HG03139 (cell line): ENCODE results near the gene IGFBP7.

Experiments used
- ATAC-seq: cut with Tn5 transposase; IDR thresholded peaks from one replicate; pipeline ENCODE4 v1.9.1; 2021; ENCODE audit not compliant: unreplicated experiment

Gene IGFBP7

DNA sequence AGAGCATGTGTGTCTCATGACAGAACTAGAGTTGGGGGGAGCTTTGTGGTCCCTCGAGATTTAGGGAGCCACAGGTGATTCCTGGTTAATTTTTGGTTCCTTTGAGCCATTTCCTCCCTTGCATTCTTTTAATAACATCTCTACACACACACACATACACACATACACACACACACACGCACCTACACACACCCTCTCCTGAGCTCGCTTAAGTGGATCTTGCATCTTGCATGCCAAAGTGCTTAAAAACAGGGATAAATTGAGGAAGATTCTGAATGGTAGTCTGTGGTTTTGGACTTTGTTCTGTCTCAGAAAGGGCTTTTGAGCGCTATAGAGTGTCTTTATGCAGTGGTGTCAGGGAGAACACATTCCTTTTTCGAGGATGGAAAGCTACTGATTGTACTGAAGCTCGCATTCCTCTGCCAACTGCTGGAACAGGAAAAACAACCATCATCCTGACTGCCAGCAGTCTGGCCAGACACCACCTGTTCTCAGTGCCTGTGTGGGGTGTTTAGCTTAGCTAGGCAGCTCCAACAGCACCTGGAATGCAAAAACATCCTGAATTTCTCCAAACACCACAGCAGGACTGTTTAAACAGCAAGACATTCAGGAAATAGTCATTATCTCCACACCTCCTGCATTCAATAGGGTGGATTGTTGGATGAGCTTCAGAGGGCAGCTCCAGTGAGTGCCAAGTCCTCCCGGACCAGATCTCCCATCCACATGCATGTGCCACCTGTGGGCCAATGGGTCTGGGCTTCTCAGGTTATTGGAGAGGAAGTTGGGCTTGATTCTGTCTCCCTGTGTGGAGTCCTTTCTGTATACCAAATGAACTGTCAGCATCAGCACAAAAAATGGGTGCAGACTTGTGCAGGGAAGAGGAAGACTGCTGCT lies 21.9 kb upstream of the IGFBP7 start:
- no peak for ATAC-seq

DNA sequence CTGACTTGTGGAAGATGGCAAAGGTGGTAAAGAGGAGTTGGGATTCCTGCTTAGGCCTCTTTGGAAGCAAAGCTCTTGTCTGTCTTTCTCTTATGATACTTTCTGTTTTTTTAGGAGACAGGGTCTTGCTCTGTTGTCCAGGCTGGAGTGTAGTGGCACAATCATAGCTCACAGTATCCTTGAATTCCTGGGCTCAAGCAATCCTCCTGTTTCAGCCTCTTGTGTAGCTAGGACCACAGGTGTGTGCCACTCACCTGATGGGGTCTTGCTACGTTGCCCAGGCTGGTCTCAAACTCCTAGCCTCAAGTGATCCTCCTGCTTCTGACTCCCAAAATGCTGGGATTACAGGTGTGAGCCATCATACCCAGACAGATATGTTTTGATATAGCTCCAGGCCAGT lies 19.3 kb upstream of the IGFBP7 start:
- ATAC-seq: no peak

DNA sequence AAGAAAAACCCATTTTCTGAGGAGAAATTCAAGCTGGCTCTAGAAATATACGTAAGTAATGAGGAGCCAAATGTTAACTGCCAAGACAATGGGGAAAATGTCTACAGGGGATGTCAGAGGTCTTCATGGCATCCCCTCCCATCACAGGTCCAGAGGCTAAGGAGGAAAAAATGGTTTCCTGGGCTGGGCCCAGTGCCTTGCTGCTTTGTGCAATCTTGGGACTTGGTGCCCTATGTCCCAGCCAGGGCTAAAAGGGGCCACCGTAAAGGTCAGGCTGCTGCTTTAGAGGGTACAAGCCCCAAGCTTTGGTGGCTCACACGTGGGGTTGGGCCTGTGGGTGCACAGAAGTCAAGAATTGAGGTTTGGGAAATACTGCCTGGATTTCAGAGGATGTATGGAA lies 17.2 kb upstream of the IGFBP7 start:
- ATAC-seq: no peak

DNA sequence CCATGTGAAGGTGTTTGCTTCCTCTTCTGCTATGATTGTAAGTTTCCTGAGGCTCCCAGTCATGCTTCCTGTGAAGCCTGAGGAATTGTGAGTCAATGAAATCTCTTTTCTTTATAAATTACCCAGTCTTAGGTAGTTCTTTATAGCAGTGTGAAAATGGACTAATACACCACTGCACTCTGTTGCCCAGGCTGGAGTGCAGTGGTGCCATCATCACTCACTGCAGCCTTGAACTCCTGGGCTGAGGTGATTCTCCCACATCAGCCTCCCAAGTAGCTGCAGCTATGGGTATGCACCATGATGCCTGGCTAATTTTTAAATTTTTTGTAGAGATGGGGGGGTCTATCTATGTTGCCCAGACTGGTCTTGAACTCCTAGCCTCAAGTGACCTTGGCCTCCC lies 15.8 kb upstream of the IGFBP7 start:
- ATAC-seq: no peak

DNA sequence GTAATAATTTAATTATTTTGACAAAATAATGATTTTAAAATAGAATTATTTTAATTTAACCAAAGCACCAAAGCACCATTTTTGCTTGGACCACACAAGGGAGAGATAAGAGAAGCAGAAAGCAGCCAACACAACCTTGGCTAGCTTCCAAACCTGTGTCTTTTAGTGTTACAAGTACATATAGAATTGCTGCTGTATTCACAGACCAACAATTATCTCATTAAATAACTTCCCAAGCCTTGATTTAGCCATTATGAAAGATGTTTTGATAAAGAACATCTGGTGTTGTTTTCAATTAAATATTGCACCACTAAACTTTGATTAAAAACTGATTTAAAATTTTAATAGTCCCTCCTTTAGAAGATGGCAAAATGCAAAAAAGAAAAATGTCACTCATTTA lies 14.0 kb upstream of the IGFBP7 start:
- ATAC-seq: no peak

DNA sequence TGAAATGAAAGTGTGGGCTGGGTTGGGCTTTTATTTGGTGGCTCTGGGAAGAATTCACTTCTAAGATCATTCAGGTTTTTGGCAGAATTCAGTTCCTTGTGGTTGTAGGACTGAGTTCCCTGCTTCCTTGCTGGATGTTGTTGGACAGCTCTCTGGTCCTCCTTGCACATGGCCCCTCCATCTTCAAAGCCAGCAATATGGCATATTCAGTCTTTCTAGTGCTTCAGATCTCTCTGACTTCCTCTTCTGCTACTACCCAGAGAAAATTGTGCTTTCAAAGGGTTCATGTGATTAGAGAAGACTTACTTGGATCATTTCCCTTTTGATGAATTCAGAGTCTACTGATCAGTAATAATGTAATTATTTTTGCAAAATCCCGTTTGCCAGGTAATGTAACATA lies 12.8 kb upstream of the IGFBP7 start:
- no peak for ATAC-seq

DNA sequence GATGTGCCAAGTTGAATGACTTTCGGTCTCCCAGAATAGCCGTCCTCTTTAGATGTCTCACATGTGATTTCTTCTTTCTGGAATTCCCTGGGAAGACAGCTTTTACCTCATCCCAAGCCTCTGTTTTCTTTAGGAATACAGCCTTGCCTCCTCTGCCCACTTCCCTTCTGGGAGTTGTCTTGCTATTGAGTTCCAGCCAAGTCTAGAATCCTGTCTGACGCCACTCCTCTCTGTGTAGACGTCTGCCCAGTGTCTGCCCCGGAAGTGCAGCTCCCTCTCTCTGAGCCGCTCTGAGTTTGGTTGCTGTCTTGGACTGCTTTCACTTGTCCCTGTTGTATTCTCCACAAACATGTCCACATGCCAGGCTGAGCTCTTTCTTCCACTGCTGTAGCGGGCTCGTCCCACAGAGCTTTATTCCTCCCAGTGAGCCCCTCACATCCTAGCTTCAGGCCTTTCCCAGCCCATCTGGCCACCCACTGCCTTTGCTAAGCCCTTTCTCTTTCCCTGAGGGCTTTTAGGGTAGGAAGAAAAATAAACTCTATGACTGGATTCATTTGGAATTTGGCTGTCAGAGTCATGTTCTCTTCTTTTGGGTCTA lies 9.0 kb upstream of the IGFBP7 start:
- no peak for ATAC-seq

DNA sequence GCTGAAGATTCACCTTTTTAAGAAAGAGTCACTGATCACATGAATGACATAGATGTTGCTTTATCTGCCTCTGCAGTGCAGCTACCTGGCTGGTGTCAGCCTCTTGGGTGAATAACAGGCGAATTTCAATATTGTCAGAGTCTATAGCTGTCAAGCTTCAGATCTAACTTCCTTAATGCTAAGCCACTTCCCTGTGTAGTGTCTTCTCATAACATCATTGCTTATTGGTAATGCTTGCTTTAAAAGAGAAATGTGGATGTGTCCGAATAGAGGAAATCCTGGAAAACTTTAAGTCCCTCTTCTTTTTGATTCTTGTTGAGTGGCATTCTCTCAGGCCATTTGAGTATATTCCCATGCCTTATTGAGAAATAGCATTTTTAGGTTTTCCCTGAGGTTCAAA lies 7.3 kb upstream of the IGFBP7 start:
- no peak for ATAC-seq

DNA sequence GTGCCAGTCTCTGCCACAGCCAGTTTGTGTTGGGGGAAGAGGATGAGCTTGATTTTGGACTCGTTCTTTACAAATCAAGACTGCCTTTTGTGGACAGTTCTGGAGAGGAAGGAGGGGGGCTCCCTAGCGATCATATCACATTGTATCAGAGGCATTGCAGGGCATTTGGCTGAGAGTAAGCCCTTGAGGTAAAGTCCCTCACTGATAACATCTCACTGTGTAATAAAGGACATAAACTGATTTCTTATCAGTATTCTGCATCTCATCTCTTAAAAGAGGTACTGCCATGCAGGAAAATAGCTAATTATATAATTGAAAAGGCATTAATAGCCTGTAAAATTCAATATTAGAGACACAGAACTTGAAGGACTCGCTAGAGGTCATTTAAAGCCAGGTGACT lies 6.1 kb upstream of the IGFBP7 start:
- no peak for ATAC-seq

DNA sequence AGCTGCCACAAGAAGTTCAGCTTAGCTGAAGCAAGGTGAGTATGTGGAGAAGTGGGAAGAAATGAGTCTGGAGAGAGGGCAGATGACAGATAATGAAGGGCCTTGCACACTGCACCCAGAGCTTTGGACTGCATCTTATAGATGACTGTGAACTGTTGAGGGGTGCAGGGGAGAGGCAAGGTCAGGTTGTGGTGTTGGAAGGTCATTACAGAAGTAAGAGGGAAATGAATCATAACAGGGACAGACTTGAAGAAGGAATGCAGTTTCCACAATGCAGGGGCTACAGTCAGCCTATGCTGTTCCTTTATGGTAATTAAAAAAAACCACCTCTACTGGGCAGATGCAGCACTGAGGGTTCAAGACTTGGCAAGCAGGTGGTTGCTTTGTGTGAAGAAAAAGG lies 4.8 kb upstream of the IGFBP7 start:
- ATAC-seq: no peak

DNA sequence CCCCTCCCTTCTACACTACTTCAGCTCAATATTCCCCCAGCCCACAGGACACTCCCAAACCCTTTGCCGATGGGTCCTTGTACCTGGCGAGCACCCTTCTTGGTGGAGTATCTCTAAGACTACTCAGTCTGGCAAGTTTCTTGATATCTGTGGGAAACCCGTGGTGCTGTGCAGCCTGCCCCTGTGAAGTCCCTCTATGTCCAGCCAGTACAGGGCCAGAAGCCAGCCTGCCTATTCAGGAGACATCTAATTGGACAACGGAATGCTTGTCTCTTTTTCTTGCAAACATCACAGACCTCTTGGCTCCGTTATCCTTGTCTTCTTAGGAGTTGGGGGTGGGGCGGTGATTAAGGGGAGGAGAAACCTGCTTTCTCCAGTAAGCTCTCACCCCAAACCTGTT lies 3.7 kb upstream of the IGFBP7 start:
- ATAC-seq: no peak

DNA sequence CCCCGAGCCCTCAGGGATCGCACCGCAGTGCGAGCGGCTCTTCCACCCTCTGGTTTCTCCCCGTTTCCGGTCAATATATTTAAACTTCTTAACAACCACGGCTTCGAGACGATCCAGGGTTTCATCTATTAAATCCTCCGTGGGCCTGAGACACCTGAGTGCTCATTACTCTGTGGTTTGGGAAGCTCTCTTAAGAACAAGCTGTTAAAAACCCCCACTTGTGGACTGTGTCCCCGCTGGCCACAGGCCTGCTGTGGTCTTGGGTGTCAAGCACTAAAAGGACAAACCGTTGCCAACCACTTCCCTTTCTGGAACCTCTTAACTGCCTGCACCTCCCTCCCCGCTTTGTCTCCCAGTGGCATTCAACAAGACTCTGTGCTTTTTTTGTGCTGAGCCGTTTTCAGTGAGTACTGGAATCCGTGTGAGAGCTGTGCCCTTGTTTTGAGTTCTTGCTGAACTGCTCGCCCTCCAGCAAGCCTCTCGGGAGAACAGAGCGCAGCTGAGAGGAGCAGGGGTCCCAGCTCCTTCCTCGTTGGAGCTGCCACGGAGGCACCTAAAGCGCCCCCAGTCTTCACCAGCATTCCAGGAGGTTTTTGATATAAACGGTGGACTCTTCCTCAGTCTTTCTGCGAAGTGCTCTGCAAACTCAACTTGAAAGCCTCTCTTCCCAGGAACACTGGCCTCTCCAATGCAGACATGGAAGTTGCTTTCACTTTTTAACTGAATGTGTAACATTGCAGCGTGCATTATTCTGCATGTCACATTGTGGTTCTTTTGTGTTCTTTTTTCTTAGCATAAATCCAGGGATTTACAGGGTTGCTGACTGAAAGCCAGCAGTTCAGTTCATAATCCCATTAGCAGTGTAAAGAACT lies 691 bp upstream of the IGFBP7 start:
- ATAC-seq: peak; percentile 51

DNA sequence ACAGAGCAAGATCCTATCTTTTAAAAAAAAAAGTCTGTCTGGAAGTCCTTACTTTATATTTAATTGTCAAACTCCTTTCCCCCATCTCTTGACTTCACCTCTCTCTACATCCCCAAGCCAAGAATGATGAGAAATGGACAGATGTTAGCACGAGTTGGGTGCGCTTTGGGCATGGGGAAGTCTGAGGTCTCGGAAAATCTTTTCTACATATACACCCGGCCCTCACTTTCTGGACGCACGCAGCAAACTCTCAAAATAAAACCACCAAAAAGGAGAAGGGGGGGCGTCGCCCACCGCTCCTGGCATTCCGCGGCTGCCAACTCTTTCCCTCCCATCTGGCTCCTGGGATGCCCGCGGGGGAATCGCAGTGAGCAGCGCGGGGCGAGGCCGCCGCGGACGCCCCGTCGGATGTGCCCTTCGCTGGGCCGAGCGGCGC lies 756 bp downstream of the IGFBP7 start:
- no peak for ATAC-seq

DNA sequence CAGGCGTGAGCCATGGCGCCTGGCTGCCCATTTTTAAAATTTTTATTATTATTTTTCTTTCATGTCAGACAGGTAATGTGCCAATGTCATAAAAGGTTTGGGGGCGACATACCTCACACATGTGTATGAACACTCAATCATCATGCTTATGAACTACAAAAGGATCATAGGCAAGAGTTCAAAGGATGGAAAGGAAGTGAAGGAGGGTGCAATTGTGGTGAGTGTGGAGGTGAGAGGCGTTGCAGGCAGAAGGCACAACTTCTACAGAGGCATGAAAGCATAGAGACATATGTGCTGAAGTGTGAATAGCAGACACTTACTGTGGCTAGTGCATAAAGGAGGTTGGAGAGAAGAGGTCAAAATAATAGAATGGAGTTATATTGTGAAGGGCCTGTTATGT lies 4.0 kb downstream of the IGFBP7 start:
- ATAC-seq: no peak

DNA sequence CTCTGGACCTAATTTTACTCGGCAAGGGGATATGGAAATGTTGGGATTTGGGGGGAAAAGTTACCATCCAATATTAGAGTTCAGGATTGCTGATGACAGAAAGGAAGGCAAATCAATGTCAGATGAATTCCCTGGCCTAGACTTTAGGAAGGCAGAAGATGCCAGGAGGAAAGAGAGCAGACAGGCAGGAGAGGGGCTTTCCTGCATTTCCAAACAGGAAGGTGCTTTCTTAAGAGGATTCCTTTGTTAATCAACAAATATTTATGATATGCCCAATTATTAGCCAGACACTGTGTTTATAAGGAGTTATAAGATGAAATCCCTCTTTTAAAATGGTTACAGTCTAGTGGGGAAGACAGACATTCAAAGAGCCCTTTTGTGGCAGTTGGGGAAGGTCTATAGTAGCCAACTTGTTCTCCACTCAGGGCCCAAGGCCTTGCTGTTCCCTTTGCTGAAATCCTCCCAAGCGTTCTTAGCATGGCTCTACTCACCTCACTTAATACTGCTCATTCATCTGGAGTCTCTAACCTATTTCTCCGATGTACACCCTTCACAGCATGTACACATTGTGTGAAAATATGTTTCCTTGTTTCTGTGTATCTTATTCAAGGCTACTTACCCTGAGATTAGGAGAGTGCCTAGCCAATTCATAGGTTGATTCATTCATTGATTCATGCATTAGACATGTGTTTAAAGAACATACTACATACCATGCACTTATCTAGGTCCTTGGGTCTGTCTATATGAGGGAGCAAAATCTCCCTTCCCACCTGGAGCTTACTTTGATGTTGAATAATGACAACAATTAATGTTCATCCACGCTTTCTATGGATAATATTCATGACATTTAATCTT lies 5.3 kb downstream of the IGFBP7 start:
- no peak for ATAC-seq

DNA sequence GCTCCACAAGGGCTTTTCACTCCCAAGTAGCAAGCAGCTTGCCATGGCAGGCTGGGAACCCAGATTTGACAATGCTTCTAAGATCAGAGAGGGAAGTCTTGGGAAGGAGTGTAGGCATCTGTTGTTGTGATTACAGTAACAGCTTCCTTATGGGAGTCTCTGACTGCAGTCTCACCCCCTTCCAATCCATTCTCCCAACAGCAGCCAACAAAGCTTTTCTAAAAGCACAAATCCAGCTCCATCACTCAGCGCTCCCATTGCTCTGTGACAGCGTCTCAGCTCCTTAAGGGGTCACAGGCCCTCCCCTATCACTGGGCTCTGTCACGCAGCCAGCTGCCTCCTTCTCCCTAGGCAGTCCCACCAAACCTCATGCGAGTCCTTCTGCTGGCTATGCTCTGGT lies 7.1 kb downstream of the IGFBP7 start:
- no peak for ATAC-seq

DNA sequence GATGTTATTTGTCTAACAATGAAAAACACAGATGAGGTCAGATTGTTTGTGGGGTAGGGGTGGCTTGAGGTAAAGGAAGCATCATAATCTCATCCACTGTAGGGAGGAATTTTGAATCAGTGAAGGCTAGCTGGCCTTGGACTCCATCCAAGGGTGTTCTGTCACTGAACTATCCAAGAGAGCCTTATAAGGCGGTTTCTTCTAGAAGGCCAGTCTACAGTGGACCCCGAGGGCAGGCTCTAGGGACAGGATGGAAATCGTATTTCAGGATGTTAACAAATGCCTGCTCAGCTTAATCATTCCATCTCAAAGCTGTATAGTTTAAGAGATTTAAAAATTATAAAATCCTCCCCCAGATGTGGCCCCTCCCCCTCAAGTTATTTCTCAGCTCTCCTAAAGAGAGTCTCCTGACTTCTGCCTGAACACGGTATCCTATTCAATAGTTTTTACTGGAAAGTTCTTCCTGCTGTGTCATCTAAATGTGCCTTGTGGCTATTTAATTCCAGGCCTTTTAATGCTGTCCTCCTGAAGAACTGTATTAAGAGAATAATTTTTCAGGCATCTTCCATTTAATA lies 8.0 kb downstream of the IGFBP7 start:
- no peak for ATAC-seq

DNA sequence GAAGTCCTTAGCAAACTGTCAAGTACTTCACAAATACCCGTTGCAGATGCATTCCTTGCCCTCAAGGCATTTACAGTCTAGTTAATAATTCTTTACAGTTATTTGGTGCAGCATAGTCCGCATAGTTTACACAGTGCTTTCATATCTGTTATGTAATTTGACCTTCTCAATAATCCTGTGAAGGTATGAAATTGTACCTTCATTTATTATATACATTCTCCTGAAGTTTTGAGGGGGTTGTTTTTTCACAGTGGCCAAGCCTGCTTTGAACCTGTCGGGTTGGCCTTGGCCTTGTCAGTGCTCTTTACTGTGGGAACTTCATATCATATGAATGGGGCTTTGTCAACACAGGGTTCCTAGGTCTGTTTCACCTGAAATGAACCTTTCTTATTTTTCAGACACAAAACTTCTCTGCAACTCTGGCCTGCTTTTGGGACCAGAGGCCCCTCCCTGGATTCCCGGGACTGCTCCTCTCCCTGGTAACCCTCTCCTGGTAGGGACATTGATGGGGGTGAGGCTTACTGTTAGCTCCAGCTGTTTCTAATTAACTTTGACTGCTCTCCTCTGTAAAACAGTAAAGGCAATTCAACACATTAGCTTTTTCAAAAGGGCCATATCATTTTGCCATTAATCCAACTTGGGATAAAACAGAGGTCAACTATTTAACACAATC lies 9.1 kb downstream of the IGFBP7 start:
- ATAC-seq: no peak

DNA sequence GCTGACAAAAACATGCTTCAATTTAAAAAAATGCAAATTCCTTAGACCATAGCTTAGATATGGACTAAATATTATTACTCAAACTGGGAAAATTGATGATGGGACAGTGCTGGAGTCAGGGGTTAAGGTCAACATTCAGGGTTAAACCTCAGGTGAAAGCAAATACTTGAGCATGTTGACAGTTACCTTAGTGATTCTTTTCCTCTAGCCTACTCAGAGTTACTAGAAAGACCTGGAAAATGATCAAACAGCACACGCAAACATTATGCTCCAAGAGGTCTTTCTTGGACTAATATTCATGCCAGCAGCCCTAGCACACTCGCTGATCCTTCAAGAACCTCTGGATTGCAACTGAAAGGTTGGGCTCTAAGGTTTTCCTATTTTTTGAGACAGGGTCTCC lies 10.8 kb downstream of the IGFBP7 start:
- no peak for ATAC-seq

DNA sequence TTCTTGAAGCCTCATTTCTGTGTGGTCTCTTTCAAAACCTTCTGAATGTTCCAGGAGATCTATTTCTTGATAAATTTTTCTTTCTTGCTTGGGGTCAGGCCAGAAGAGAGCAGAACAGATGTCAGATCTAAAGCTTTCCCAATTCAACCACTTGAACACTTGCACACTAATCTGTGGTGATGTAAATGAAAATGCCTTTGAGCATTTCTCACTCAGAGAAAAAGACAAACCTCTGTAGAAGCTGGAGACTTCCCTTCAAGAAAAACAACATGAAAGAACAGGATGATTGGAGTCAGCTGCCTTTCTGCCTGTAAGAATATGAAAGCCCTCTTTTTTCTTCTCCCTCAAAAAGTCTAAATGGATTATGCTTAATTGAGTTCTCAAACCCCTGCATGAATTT lies 11.2 kb downstream of the IGFBP7 start:
- ATAC-seq: no peak
